LNCaP clone FGC (cell line): ENCODE data around the gene ME3.

Source experiments
- DNase-seq: peaks from one replicate; pipeline ENCODE4 v3.0.0-alpha.2; 2011; ENCODE audit warnings: low read depth
- H3K4me3 ChIP-seq: 2 replicates; pipeline ENCODE4 v1.5.1; 2011; ENCODE audit warnings: mild to moderate bottlenecking, low read depth, low read length, control low read depth
- TF ChIP-seq, protein P1 (sequence below): IDR thresholded peaks from 2 replicates; pipeline ENCODE4 v1.5.1; 2012; ENCODE audit warnings: mild to moderate bottlenecking; ENCODE audit not compliant: control insufficient read depth, insufficient read depth; ENCODE audit errors: extremely low read depth

Gene ME3

GRCh38 chr11:86673872-86674750 lies 1.7 kb upstream of the ME3 start:
- H3K4me3 ChIP-seq = no peak overlapping the region
- no peak for DNase-seq
- TF ChIP-seq, protein P1, sequence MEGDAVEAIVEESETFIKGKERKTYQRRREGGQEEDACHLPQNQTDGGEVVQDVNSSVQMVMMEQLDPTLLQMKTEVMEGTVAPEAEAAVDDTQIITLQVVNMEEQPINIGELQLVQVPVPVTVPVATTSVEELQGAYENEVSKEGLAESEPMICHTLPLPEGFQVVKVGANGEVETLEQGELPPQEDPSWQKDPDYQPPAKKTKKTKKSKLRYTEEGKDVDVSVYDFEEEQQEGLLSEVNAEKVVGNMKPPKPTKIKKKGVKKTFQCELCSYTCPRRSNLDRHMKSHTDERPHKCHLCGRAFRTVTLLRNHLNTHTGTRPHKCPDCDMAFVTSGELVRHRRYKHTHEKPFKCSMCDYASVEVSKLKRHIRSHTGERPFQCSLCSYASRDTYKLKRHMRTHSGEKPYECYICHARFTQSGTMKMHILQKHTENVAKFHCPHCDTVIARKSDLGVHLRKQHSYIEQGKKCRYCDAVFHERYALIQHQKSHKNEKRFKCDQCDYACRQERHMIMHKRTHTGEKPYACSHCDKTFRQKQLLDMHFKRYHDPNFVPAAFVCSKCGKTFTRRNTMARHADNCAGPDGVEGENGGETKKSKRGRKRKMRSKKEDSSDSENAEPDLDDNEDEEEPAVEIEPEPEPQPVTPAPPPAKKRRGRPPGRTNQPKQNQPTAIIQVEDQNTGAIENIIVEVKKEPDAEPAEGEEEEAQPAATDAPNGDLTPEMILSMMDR = no peak

GRCh38 chr11:86673055-86673843 lies 833 bp upstream of the ME3 start:
- DNase-seq = no peak
- TF ChIP-seq, protein P1 = no peak
- no peak overlapping the region for H3K4me3 ChIP-seq

- DNase-seq = no peak
- TF ChIP-seq, protein P1 = no peak
- H3K4me3 ChIP-seq = no peak overlapping the region
Observed at GRCh38 chr11:86671531-86672006, 847 bp downstream of the ME3 start.

GRCh38 chr11:86670911-86671310 lies 1.5 kb downstream of the ME3 start:
- no peak overlapping the region for H3K4me3 ChIP-seq
- no peak for DNase-seq
- TF ChIP-seq, protein P1 = no peak

DNA sequence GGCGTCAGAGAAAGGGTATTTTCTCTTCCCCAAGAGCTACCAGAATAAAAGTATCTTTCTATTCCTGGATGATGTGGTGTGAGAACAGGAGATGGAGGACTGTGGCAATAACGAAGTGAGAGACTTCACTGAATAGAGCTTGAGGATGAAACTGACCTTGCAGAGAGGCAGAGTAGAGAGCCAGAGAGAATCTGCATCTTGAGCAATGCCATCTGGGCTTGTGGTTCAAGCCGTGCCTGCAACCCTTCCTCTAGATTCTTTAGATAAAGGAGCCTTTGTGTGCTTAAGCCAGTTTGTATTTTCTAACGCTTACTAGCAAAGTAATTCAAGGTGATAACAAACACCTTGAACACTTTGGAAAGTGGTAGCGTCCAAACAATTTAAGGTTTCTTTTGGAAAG lies 2.2 kb downstream of the ME3 start:
- H3K4me3 ChIP-seq = no peak overlapping the region
- DNase-seq = no peak
- TF ChIP-seq, protein P1 = no peak

DNA sequence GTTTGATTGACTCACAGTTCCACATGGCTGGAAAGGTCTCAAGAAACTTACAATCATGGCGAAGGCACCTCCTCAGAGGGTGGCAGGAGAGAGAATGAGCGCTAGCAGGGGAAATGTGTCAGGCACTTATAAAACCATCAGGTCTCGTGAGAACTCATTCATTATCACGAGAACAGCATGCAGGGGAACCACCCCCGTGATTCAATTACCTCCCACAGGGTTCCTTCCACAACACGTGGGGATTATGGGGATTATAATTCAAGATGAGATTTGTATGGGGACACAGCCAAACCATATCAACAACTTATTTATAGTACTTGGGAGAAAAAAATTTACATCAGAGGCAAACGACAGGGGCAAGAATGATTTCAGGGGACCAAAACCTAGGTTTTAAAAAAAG lies 3.0 kb downstream of the ME3 start:
- no peak for DNase-seq
- TF ChIP-seq, protein P1 = no peak
- no peak overlapping the region for H3K4me3 ChIP-seq
